Gastrocnemius medialis (tissue), 4 donors: ENCODE data around the gene FAAP20. TPM values are rescaled to one million over a fixed set of nuclear protein-coding genes. Genes with fewer than 3 reads are reported as not detected.

Experiments used
- ATAC-seq, 2 donors: fragments of 150-250 bp; one replicate each; pipeline ENCODE4 v1.9.1; 2016
- DNase-seq, 2 donors: peaks; one replicate each; pipeline ENCODE4 v3.0.0-alpha.2; 2019
- H3K27ac ChIP-seq, 4 donors: fragments of 200-600 bp; sonication (generic); 1 replicate in 1 of 4; 2 replicates in 3 of 4; pipeline ENCODE4 v1.5.1; 2016 to 2018; ENCODE audit warnings: mild to moderate bottlenecking in 2 of 4, moderate library complexity in 1 of 4
- H3K27me3 ChIP-seq, 3 donors: fragments of 200-600 bp; sonication (generic) in 2 of 3; 1 replicate in 1 of 3; 2 replicates in 2 of 3; pipeline versions ENCODE4 v1.5.1 to v1.6.0; 2016 to 2019; ENCODE audit warnings: mild to moderate bottlenecking in 1 of 3, moderate library complexity in 1 of 3
- H3K36me3 ChIP-seq, 2 donors: fragments of 200-600 bp; sonication (generic) in 1 of 2; one replicate each; pipeline ENCODE4 v1.5.1; 2017 to 2018
- H3K4me1 ChIP-seq, 2 donors: fragments of 200-600 bp; sonication (generic) in 1 of 2; one replicate each; pipeline ENCODE4 v1.5.1; 2016 to 2017; ENCODE audit warnings: mild to moderate bottlenecking in 2 of 2
- H3K4me3 ChIP-seq, 4 donors: fragments of 200-600 bp; sonication (generic) in 3 of 4; 1 replicate in 1 of 4; 2 replicates in 3 of 4; pipeline ENCODE4 v1.5.1; 2016 to 2019; ENCODE audit warnings: mild to moderate bottlenecking in 2 of 4
- H3K9me3 ChIP-seq, 3 donors: fragments of 200-600 bp; sonication (generic) in 2 of 3; 1 replicate in 1 of 3; 2 replicates in 2 of 3; pipeline ENCODE4 v1.5.1; 2016 to 2019
- CTCF ChIP-seq, 5 experiments: fragments of 450-650 bp in 3 of 5; fragments of 200-600 bp in 2 of 5; sonication (generic) in 2 of 5; IDR thresholded peaks in 4 of 5; conservative IDR thresholded peaks in 1 of 5; 1 replicate in 4 of 5; 2 replicates in 1 of 5; pipeline ENCODE4 v1.5.1; 2016 to 2019; ENCODE audit warnings: antibody characterized with exemption in 5 of 5, mild to moderate bottlenecking in 3 of 5, moderate library complexity in 3 of 5
- POLR2A ChIP-seq, 2 donors: fragments of 450-650 bp; IDR thresholded peaks; one replicate each; pipeline ENCODE4 v1.6.1; 2017; ENCODE audit warnings: antibody characterized with exemption in 2 of 2, mild to moderate bottlenecking in 2 of 2, moderate library complexity in 2 of 2
- in situ Hi-C, 4 donors: fragments of 200-750 bp; cut with MboI; loops; one replicate each; pipeline versions ENCODE4 v1.15.0 to v1.8.0; 2017; ENCODE audit warnings: low sequenced_read_pairs in 4 of 4
- intact Hi-C: fragments of 100-400 bp; cut with DNase I; formaldehyde crosslinking; loops from one replicate; pipeline ENCODE4 v1.15.1; 2023; ENCODE audit warnings: low total_unique reads
- total RNA-seq, 4 donors: library from RNA; depleted of rRNA; stranded (reverse); fragments of >200 nt; gene quantifications; one replicate each; pipeline versions ENCODE4 v1.1.0 to v1.2.3, GENCODE V29; 2016

The FAAP20 gene
- total RNA-seq, 4 donors from 2014 or later, result 12.1 to 26.2 (median 17.3) TPM

- Histone ChIP-seq H3K27me3 (peaks cover 0 to 11% (median 3%) of the 10 kb centered on the region in 3 donors), H3K36me3 (no peaks in the 10 kb centered on the region), H3K9me3 (no peaks in the 10 kb centered on the region), H3K27ac (no peak overlapping the region), H3K4me3 (no peak overlapping the region), H3K4me1 (no peaks in the 10 kb centered on the region)
- ATAC-seq, result no peak
- in situ Hi-C loops, result no loop called here
- TF ChIP-seq CTCF (IDR thresholded peaks at IDR 0.05 in 4 of 5, conservative IDR thresholded peaks at IDR 0.05 in 1 of 5) (no peak), POLR2A (IDR thresholded peaks at IDR 0.05) (no peak)
- DNase-seq, result no peak
- intact Hi-C loops, result no loop called here
Measured at GRCh38 chr1:2166695-2167094, 27.9 kb downstream of the FAAP20 start.

DNA sequence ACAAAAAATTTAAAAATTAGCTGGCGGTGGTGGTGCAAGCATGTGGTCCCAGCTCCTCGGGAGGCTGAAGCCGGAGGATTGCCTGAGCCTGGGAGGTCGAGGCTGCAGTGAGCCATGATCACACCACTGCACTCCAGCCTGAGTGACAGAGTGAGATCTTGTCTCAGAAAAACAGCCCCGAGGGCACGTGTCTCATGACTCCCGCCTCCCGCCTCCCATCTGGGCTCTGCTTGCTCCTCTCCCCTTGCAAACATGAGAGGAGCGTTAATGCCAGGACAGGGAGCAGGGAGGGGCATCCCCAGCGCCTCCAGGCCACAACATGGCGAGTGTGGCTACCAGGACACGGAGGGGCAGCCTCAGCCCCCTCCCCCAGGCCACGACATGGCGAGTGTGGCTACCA lies 28.3 kb downstream of the FAAP20 start:
- no peaks in the 10 kb centered on the region for H3K9me3 ChIP-seq
- intact Hi-C loops, result no loop called here
- no peaks in the 10 kb centered on the region for H3K4me1 ChIP-seq
- no peak overlapping the region for H3K4me3 ChIP-seq
- no peak for DNase-seq
- no peaks in the 10 kb centered on the region for H3K36me3 ChIP-seq
- ATAC-seq, result no peak
- in situ Hi-C loops, result no loop called here
- no peak overlapping the region for H3K27ac ChIP-seq
- H3K27me3 ChIP-seq, result peaks cover 0 to 11% (median 3%) of the 10 kb centered on the region in 3 donors
- no peak for TF ChIP-seq CTCF (IDR thresholded peaks at IDR 0.05 in 4 of 5, conservative IDR thresholded peaks at IDR 0.05 in 1 of 5)

DNA sequence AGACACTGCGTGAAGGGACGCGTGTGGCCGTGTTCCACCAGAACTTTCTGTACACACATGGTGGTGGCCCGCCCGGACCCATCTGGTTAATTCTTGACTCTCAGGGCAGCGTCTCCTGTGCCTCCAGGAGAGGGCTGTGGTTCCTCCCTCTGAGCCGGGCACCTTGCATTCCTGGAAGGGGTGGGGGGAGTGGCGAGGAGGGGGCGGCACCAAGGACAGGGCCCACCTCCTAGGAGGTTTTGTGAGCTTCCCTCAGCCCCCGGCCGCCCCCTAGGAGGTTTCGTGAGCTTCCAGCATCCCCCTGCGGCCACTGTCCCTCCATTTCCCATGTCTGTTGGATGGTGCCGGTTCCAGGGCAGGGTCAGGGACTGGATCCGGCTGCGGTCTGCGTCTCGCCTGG lies 28.9 kb downstream of the FAAP20 start:
- ATAC-seq, result no peak
- in situ Hi-C loops (no loop called here), intact Hi-C loops (no loop called here)

DNA sequence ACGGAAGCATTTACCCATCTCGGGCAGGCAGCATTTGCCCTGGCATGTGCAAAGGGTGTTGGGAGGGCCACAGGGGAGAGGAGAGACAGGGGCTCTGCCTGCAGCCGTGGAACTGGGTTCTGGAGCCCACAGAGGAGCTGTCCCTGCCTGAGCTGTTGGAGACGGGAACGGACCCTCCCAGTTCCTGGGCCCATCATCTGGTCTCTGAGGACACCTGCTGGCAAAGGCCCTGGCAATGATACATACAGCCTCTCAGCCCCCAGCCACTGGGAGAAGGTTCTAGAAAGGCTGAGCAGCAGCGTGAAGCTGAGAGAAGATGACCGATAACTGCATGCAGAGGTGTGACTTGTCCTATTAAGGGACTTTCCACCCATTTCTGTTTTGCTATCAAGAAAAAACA lies 31.4 kb downstream of the FAAP20 start:
- DNase-seq (no peak), ATAC-seq (no peak)
- Histone ChIP-seq H3K36me3 (no peaks in the 10 kb centered on the region), H3K27ac (no peak overlapping the region), H3K27me3 (peaks cover 0 to 10% (median 5%) of the 10 kb centered on the region in 3 donors), H3K4me3 (no peak overlapping the region), H3K9me3 (no peaks in the 10 kb centered on the region), H3K4me1 (no peaks in the 10 kb centered on the region)
- in situ Hi-C loops, result no loop called here
- TF ChIP-seq CTCF (IDR thresholded peaks at IDR 0.05 in 4 of 5, conservative IDR thresholded peaks at IDR 0.05 in 1 of 5), result no peak
- no peak for TF ChIP-seq POLR2A (IDR thresholded peaks at IDR 0.05)
- intact Hi-C loops, result no loop called here

More for the DNA sequence above, 28.9 kb downstream of the FAAP20 start:
- H3K27ac ChIP-seq, result no peak overlapping the region
- H3K36me3 ChIP-seq, result no peaks in the 10 kb centered on the region
- H3K4me3 ChIP-seq, result no peak overlapping the region
- H3K4me1 ChIP-seq, result no peaks in the 10 kb centered on the region
- no peaks in the 10 kb centered on the region for H3K9me3 ChIP-seq
- DNase-seq, result no peak
- H3K27me3 ChIP-seq, result peaks cover 0 to 11% (median 3%) of the 10 kb centered on the region in 3 donors
- no peak for TF ChIP-seq CTCF (IDR thresholded peaks at IDR 0.05 in 4 of 5, conservative IDR thresholded peaks at IDR 0.05 in 1 of 5)
- TF ChIP-seq POLR2A (IDR thresholded peaks at IDR 0.05), result no peak
